Kidney glomerular epithelial cell (primary cell): Measurements from ENCODE around the gene PCDHA12.
"Not testable (repeated sequence)": the region's sequence is repeated elsewhere in the genome, so short reads cannot be mapped to it uniquely, and the experiment has no call there.

Experiments used
- DNase-seq: peaks from one replicate; lab custom pipeline; 2025; lab: John Stamatoyannopoulos, UW

Gene PCDHA12

GRCh38 chr5:140875085-140876065 lies at the start of gene PCDHA12:
Gene PCDHA12 (plus strand): TSS chr5:140875308. CDS start chr5:140875473, 165 bp downstream.
- DNase-seq: peak; percentile 53

- no peak for DNase-seq
Measured at GRCh38 chr5:140827704-140828361, 47.3 kb upstream of the PCDHA12 start, which contains the start of gene PCDHA6. Gene PCDHA6 (plus strand): TSS chr5:140827960. CDS start chr5:140828092, 132 bp downstream.

- peak; percentile 7 for DNase-seq
Measured at GRCh38 chr5:140828362-140828737, 46.8 kb upstream of the PCDHA12 start.

DNA sequence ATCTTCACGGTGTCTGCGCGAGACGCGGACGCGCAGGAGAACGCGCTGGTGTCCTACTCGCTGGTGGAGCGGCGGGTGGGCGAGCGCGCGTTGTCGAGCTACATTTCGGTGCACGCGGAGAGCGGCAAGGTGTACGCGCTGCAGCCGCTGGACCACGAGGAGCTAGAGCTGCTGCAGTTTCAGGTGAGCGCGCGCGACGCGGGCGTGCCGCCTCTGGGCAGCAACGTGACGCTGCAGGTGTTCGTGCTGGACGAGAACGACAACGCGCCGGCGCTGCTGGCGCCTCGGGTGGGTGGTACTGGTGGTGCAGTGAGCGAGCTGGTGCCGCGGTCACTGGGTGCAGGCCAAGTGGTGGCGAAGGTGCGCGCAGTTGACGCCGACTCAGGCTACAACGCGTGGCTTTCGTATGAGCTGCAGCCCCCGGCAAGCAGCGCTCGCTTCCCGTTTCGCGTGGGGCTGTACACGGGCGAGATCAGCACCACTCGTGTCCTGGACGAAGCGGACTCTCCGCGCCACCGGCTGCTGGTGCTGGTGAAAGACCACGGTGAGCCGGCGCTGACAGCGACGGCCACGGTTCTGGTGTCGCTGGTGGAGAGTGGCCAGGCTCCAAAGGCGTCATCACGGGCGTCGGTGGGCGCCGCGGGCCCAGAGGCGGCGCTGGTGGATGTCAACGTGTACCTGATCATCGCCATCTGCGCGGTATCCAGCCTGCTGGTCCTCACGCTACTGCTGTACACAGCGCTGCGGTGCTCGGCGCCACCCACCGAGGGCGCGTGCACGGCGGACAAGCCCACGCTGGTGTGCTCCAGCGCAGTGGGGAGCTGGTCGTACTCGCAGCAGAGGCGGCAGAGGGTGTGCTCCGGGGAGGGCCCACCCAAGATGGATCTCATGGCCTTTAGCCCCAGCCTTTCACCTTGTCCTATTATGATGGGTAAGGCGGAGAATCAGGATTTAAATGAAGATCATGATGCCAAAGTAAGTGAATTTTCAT lies 45.3 kb upstream of the PCDHA12 start:
- not testable (repeated sequence) for DNase-seq

DNA sequence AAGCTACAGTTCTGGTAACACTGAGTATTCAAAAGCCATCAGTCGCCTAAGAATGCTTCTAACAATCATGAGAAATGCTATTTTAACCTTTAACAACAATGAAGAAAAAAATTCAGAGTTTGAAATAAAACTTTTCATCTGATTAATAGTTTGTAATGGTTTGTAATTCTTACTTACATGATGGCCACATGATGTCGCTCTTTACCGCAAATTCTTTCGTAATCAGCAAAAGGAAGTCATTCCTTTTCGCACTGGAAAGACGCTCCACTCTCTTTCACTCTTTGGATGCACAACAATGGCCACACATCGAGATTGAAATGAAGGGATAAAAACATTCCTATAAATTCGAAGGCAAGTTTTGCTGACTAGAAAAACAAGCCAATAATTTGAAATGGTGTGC lies 41.1 kb upstream of the PCDHA12 start, which contains the start of gene PCDHA7:
Gene PCDHA7 (plus strand): TSS at position 277 of the 400 bp plus-strand sequence. CDS start 115 bp downstream, at position 392.
- DNase-seq: no peak

GRCh38 chr5:140834439-140835008 lies 40.6 kb upstream of the PCDHA12 start:
- DNase-seq: not testable (repeated sequence)

- DNase-seq: no peak
Measured at GRCh38 chr5:140835622-140836510, 39.2 kb upstream of the PCDHA12 start.

DNA sequence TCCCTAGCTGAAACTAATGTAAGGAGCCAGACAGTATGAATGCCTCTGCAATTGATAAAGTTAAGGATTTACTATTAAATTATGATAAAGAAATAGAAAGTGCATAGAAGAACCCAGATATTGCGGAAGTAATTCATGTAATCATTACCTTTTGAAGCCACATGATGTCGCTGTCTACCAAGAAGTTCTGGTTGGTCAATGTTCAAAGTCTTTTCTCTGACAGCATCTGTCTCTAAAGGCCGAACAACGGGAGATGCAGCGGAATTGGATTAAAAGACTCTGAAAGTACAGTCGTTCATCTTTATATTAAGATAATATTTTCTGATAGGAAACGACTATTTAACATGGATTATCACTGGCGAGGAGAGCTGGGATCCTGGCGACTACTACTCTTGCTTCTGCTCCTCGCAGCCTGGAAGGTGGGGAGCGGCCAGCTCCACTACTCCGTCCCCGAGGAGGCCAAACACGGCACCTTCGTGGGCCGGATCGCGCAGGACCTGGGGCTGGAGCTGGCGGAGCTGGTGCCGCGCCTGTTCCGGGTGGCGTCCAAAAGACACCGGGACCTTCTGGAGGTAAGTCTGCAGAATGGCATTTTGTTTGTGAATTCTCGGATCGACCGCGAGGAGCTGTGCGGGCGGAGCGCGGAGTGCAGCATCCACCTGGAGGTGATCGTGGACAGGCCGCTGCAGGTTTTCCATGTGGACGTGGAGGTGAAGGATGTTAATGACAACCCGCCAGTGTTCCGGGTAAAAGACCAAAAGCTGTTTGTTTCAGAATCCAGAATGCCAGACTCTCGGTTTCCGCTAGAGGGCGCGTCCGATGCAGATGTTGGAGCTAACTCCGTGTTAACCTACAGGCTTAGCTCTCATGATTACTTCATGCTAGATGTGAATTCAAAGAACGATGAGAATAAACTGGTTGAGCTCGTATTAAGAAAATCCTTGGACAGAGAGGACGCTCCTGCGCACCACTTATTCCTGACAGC lies 33.8 kb upstream of the PCDHA12 start, which contains the start of gene PCDHA8:
Gene PCDHA8 (plus strand): TSS at position 210 of the 985 bp plus-strand sequence. CDS start 135 bp downstream, at position 345.
- DNase-seq: no peak

DNA sequence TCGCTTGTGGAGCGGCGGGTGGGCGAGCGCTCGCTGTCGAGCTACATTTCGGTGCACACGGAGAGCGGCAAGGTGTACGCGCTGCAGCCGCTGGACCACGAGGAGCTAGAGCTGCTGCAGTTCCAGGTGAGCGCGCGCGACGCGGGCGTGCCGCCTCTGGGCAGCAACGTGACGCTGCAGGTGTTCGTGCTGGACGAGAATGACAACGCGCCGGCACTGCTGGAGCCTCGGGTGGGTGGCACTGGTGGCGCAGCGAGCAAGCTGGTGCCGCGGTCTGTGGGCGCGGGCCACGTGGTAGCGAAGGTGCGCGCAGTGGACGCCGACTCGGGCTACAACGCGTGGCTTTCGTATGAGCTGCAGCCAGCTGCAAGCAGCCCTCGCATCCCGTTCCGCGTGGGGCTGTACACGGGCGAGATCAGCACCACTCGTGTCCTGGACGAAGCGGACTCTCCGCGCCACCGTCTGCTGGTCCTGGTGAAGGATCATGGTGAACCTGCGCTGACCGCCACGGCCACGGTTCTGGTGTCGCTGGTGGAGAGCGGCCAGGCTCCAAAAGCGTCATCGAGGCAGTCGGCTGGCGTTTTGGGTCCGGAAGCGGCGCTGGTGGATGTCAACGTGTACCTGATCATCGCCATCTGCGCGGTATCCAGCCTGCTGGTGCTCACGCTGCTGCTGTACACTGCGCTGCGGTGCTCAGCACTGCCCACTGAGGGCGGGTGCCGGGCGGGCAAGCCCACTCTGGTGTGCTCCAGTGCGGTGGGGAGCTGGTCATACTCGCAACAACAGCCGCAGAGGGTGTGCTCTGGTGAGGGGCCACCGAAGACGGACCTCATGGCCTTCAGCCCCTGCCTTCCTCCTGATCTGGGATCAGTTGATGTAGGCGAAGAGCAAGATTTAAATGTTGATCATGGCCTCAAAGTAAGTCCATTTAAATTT lies 32.0 kb upstream of the PCDHA12 start:
- no peak for DNase-seq

DNA sequence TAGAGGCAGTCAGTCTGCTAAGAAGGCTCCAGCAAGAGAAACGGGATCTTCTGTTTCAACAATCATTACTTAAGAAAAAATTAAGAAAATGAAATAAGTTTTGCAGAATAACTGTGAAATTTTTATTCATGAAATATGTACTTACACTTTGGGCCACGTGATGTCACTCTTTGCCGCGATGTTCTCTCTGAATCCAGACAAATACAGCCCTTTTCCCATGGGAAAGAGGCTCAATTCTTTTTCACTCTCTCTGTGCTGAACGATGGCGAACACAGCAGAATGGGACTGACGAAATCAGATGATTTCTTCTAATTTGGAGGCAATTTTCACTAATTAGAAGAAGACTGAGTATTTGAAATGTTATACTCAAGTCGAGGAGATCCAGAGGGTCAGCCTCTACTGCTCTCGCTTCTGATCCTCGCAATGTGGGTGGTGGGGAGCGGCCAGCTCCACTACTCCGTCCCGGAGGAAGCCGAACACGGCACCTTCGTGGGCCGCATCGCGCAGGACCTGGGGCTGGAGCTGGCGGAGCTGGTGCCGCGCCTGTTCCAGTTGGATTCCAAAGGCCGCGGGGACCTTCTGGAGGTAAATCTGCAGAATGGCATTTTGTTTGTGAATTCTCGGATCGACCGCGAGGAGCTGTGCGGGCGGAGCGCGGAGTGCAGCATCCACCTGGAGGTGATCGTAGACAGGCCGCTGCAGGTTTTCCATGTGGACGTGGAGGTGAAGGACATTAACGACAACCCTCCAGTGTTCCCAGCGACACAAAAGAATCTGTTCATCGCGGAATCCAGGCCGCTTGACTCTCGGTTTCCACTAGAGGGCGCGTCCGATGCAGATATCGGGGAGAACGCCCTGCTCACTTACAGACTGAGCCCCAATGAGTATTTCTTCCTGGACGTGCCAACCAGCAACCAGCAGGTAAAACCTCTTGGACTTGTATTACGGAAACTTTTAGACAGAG lies 26.7 kb upstream of the PCDHA12 start, which contains the start of gene PCDHA9:
Gene PCDHA9 (plus strand): TSS at position 244 of the 964 bp plus-strand sequence. CDS start 114 bp downstream, at position 358.
- not testable (repeated sequence) for DNase-seq

DNA sequence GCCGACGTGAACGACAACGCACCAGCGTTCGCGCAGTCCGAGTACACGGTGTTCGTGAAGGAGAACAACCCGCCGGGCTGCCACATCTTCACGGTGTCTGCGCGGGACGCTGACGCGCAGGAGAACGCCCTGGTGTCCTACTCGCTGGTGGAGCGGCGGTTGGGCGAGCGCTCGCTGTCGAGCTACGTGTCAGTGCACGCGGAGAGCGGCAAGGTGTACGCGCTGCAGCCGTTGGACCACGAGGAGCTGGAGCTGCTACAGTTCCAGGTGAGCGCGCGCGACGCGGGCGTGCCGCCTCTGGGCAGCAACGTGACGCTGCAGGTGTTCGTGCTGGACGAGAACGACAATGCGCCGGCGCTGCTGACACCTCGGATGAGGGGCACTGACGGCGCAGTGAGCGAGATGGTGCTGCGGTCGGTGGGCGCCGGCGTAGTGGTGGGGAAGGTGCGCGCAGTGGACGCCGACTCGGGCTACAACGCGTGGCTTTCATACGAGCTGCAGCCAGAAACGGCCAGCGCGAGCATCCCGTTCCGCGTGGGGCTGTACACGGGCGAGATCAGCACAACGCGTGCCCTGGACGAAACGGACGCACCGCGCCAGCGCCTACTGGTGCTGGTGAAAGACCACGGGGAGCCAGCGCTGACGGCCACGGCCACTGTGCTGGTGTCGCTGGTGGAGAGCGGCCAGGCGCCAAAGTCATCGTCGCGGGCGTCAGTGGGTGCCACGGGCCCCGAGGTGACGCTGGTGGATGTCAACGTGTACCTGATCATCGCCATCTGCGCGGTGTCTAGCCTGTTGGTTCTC lies 25.1 kb upstream of the PCDHA12 start:
- DNase-seq: not testable (repeated sequence)

- peak; percentile 28 for DNase-seq
Measured at GRCh38 chr5:140855772-140856674, 19.1 kb upstream of the PCDHA12 start, which contains the start of gene PCDHA10. Gene PCDHA10 (plus strand): TSS chr5:140855897. CDS start chr5:140856049, 152 bp downstream.

- no peak for DNase-seq
Measured at GRCh38 chr5:140857177-140857986, 17.7 kb upstream of the PCDHA12 start.

GRCh38 chr5:140857987-140858240 lies 17.2 kb upstream of the PCDHA12 start:
- DNase-seq: no peak
